NB4 (cell line): ENCODE data around the gene UBE2C.

Experiments used
- POLR2A ChIP-seq: IDR thresholded peaks from 2 replicates; pipeline ENCODE4 v1.6.1; 2011; ENCODE audit warnings: mild to moderate bottlenecking; ENCODE audit not compliant: insufficient read length; ENCODE audit errors: extremely low read depth
- TF ChIP-seq, protein P1 (sequence below): IDR thresholded peaks from one replicate; pipeline ENCODE4 v1.5.1; 2012; ENCODE audit warnings: low read depth, low read length
- TF ChIP-seq, protein P2 (sequence below): IDR thresholded peaks from 2 replicates; pipeline ENCODE4 v1.6.1; 2011; ENCODE audit warnings: low read depth, low read length

- TF ChIP-seq, protein P1, sequence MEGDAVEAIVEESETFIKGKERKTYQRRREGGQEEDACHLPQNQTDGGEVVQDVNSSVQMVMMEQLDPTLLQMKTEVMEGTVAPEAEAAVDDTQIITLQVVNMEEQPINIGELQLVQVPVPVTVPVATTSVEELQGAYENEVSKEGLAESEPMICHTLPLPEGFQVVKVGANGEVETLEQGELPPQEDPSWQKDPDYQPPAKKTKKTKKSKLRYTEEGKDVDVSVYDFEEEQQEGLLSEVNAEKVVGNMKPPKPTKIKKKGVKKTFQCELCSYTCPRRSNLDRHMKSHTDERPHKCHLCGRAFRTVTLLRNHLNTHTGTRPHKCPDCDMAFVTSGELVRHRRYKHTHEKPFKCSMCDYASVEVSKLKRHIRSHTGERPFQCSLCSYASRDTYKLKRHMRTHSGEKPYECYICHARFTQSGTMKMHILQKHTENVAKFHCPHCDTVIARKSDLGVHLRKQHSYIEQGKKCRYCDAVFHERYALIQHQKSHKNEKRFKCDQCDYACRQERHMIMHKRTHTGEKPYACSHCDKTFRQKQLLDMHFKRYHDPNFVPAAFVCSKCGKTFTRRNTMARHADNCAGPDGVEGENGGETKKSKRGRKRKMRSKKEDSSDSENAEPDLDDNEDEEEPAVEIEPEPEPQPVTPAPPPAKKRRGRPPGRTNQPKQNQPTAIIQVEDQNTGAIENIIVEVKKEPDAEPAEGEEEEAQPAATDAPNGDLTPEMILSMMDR = no peak
- TF ChIP-seq, protein P2, sequence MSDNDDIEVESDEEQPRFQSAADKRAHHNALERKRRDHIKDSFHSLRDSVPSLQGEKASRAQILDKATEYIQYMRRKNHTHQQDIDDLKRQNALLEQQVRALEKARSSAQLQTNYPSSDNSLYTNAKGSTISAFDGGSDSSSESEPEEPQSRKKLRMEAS = no peak
- no peak for TF ChIP-seq POLR2A
These were observed 2.1 kb upstream of the UBE2C start for GRCh38 chr20:45810191-45810970.
